HepG2 (cell line): ENCODE results near the gene KRT10. TPM values are rescaled to one million over a fixed set of nuclear protein-coding genes. Genes with fewer than 3 reads are reported as not detected.

ENCODE experiments used
- ATAC-seq: fragments of 200-7000 bp; cut with Tn5 transposase; 3 replicates; pipeline ENCODE4 v1.9.1; 2020; ENCODE audit warnings: mild to moderate bottlenecking, moderate library complexity
- BruUV-seq: library from RNA; stranded (reverse); fragments of 400-500 nt; replicated peaks from 2 replicates; lab custom pipeline; 2021; lab: Mats Ljungman, UMichigan
- CTCF ChIA-PET: fragments of 300-600 bp; formaldehyde crosslinking; extraction: SDS; loops from one replicate; lab custom pipeline; 2021; ENCODE audit warnings: low total read pairs, inconsistent platforms, low intra/inter-chr PET ratio; lab: Yijun Ruan, JAX
- POLR2A ChIA-PET: fragments of 350-600 bp; sonication (Branson Sonifier 250); formaldehyde crosslinking; loops from one replicate; lab custom pipeline; 2020; ENCODE audit warnings: antibody characterized with exemption, inconsistent platforms; lab: Yijun Ruan, JAX
- DNase-seq: peaks from one replicate; pipeline ENCODE4 v3.0.0-alpha.2; 2015; ENCODE audit warnings: low spot score
- FAIRE-seq: peaks from 3 replicates; lab custom pipeline; 2011; peaks lifted over from hg19 to GRCh38; lab: Jason Lieb, UNC
- H2AFZ ChIP-seq: one replicate; pipeline ENCODE4 v1.6.1; 2011; ENCODE audit warnings: low read length, inconsistent platforms
- H3K27ac ChIP-seq: fragments of 300-600 bp; 3 replicates; pipeline ENCODE4 v1.8.0; 2011; ENCODE audit warnings: mixed run types, mild to moderate bottlenecking, mixed read lengths, low read length, inconsistent platforms; ENCODE audit not compliant: insufficient read depth; ENCODE audit errors: extremely low read length
- H3K27me3 ChIP-seq, 2 experiments: fragments of 200-600 bp in 1 of 2; 2 replicates in 1 of 2; 3 replicates in 1 of 2; pipeline versions ENCODE4 v1.6.0 to v1.8.0; 2011; ENCODE audit warnings: low read length in 2 of 2, mild to moderate bottlenecking in 2 of 2, moderate library complexity in 2 of 2, inconsistent platforms in 1 of 2; ENCODE audit not compliant: insufficient read depth in 2 of 2, control insufficient read depth in 1 of 2
- H3K36me3 ChIP-seq, 2 experiments: fragments of 200-600 bp in 1 of 2; replicated peaks in 1 of 2; 2 replicates in 1 of 2; 3 replicates in 1 of 2; pipeline versions ENCODE4 v1.5.1 to v1.8.0; 2011; ENCODE audit warnings: low read length in 2 of 2, inconsistent platforms in 1 of 2; ENCODE audit not compliant: insufficient read depth in 2 of 2, control insufficient read depth in 1 of 2
- H3K4me1 ChIP-seq: 2 replicates; pipeline ENCODE4 v1.5.1; 2012; ENCODE audit warnings: low read length, inconsistent platforms; ENCODE audit not compliant: insufficient read depth
- H3K4me2 ChIP-seq: 2 replicates; pipeline ENCODE4 v1.6.0; 2011; ENCODE audit warnings: low read depth, low read length, inconsistent platforms
- H3K4me3 ChIP-seq, 3 experiments: fragments of 200-600 bp in 1 of 3; sonication (generic), shearing (Covaris generic) in 1 of 3; replicated peaks in 1 of 3; 2 replicates each; pipeline ENCODE4 v1.5.1; 2011 to 2016; ENCODE audit warnings: low read length in 3 of 3, inconsistent platforms in 2 of 3, low read depth in 2 of 3, mild to moderate bottlenecking in 2 of 3, control low read depth in 1 of 3, mixed read lengths in 1 of 3; ENCODE audit not compliant: insufficient read depth in 1 of 3
- H3K79me2 ChIP-seq: one replicate; pipeline ENCODE4 v1.6.1; 2011; ENCODE audit warnings: low read length, inconsistent platforms; ENCODE audit not compliant: insufficient read depth
- H3K9ac ChIP-seq: 2 replicates; pipeline ENCODE4 v1.6.0; 2011; ENCODE audit warnings: mild to moderate bottlenecking, low read depth, low read length, inconsistent platforms; ENCODE audit not compliant: insufficient read depth
- H3K9me3 ChIP-seq: 2 replicates; pipeline ENCODE4 v1.5.1; 2012; ENCODE audit warnings: mild to moderate bottlenecking, low read length
- H4K20me1 ChIP-seq: 2 replicates; pipeline ENCODE4 v1.6.0; 2011; ENCODE audit warnings: inconsistent platforms, mild to moderate bottlenecking, low read length, moderate library complexity; ENCODE audit not compliant: insufficient read depth
- ATAD3A ChIP-seq: sonication (generic); formaldehyde crosslinking; IDR thresholded peaks from 2 replicates; pipeline ENCODE4 v1.4.0; 2020; ENCODE audit warnings: missing genetic modification reagents
- CC2D1A ChIP-seq: sonication (generic); formaldehyde crosslinking; IDR thresholded peaks from 2 replicates; pipeline ENCODE4 v1.8.1; 2023; ENCODE audit warnings: mild to moderate bottlenecking, missing genetic modification reagents
- ELF3 ChIP-seq: IDR thresholded peaks from 2 replicates; pipeline ENCODE4 v1.6.1; 2016; ENCODE audit warnings: missing genetic modification reagents, missing compliant biosample characterization
- HNRNPK ChIP-seq: fragments of 200-400 bp; formaldehyde crosslinking; IDR thresholded peaks from 2 replicates; pipeline ENCODE4 v1.6.1; 2018; ENCODE audit warnings: low read length, low read depth, moderate library complexity, mild to moderate bottlenecking; ENCODE audit not compliant: poor library complexity, severe bottlenecking
- KMT2B ChIP-seq: IDR thresholded peaks from 2 replicates; pipeline ENCODE4 v1.6.1; 2016; ENCODE audit warnings: missing genetic modification reagents, missing compliant biosample characterization
- MBD4 ChIP-seq: IDR thresholded peaks from 2 replicates; pipeline ENCODE4 v1.6.1; 2012; ENCODE audit warnings: low read length, inconsistent platforms, borderline replicate concordance
- MYNN ChIP-seq: sonication (generic); formaldehyde crosslinking; IDR thresholded peaks from 2 replicates; pipeline ENCODE4 v1.4.0; 2020; ENCODE audit warnings: mild to moderate bottlenecking, low read depth, missing genetic modification reagents
- NAIF1 ChIP-seq: sonication (generic); formaldehyde crosslinking; IDR thresholded peaks from 2 replicates; pipeline ENCODE4 v1.5.0; 2020; ENCODE audit warnings: mild to moderate bottlenecking, missing genetic modification reagents, borderline replicate concordance
- PRMT3 ChIP-seq: sonication (generic); formaldehyde crosslinking; IDR thresholded peaks from 2 replicates; pipeline ENCODE4 v1.8.1; 2022; ENCODE audit warnings: low read depth, mild to moderate bottlenecking, moderate library complexity, missing genetic modification reagents, borderline replicate concordance
- PRPF4 ChIP-seq: fragments of 200-400 bp; formaldehyde crosslinking; IDR thresholded peaks from 2 replicates; pipeline ENCODE4 v1.6.1; 2016; ENCODE audit warnings: low read length, low read depth; ENCODE audit not compliant: poor library complexity, severe bottlenecking
- RXRB ChIP-seq: IDR thresholded peaks from 2 replicates; pipeline ENCODE4 v1.6.1; 2016; ENCODE audit warnings: borderline replicate concordance, missing genetic modification reagents, missing compliant biosample characterization
- TAF15 ChIP-seq: fragments of 200-400 bp; formaldehyde crosslinking; IDR thresholded peaks from one replicate; pipeline ENCODE4 v1.6.1; 2018; ENCODE audit warnings: mild to moderate bottlenecking, low read depth, low read length; ENCODE audit not compliant: poor library complexity, severe bottlenecking
- ZBTB2 ChIP-seq: sonication (generic); formaldehyde crosslinking; IDR thresholded peaks from 2 replicates; pipeline ENCODE4 v1.8.0; 2022; ENCODE audit warnings: low read depth, missing genetic modification reagents
- ZFP1 ChIP-seq: IDR thresholded peaks from 2 replicates; pipeline ENCODE4 v1.6.1; 2016
- ZNF251 ChIP-seq: sonication (generic); formaldehyde crosslinking; IDR thresholded peaks from 2 replicates; pipeline ENCODE4 v1.9.0; 2021; ENCODE audit warnings: mild to moderate bottlenecking, missing genetic modification reagents
- ZNF296 ChIP-seq: sonication (generic); formaldehyde crosslinking; conservative IDR thresholded peaks from 2 replicates; pipeline ENCODE4 v1.5.0; 2020; ENCODE audit warnings: mild to moderate bottlenecking, missing genetic modification reagents
- ZNF501 ChIP-seq: sonication (generic); formaldehyde crosslinking; IDR thresholded peaks from 2 replicates; pipeline ENCODE4 v1.5.1; 2020; ENCODE audit warnings: mild to moderate bottlenecking, moderate library complexity, missing genetic modification reagents
- ZNF512B ChIP-seq: sonication (generic); formaldehyde crosslinking; IDR thresholded peaks from 2 replicates; pipeline ENCODE4 v1.5.1; 2020; ENCODE audit warnings: missing genetic modification reagents, mild to moderate bottlenecking, borderline replicate concordance
- ZNF589 ChIP-seq: sonication (generic); formaldehyde crosslinking; conservative IDR thresholded peaks from 2 replicates; pipeline ENCODE4 v1.8.0; 2022; ENCODE audit warnings: mild to moderate bottlenecking, moderate library complexity, missing genetic modification reagents
- ZNF720 ChIP-seq: sonication (generic); formaldehyde crosslinking; IDR thresholded peaks from 2 replicates; pipeline ENCODE4 v1.4.0; 2020; ENCODE audit warnings: missing genetic modification reagents
- WGBS: methylation state at CpG from one replicate; pipeline ENCODE4 v1.1.6; 2017; ENCODE audit warnings: low lambda C conversion rate; 5-methylcytosine and 5-hydroxymethylcytosine counted together
- in situ Hi-C: cut with HindIII; loops from 2 replicates; pipeline ENCODE4 v1.10.0; 2017; ENCODE audit warnings: low pct_unique_long_range_greater_than_20kb; ENCODE audit not compliant: extremely low pct_ligation_motif_present
- intact Hi-C: fragments of 100-400 bp; cut with micrococcal nuclease; formaldehyde crosslinking; loops from one replicate; pipeline ENCODE4 v1.10.0; 2022; ENCODE audit not compliant: unreplicated experiment
- polyA plus RNA-seq, 8 experiments: library from polyadenylated mRNA; depleted of rRNA in 3 of 8; stranded (reverse) in 7 of 8; unstranded in 1 of 8; fragments of >200 nt; fragmentation: Illumina TruSeq in 4 of 8; extraction: Trizol in 4 of 8; gene quantifications; 2 replicates each; pipeline versions ENCODE4 v1.2.1 to v1.2.3, GENCODE V29; 2011 to 2016; ENCODE audit warnings: low read depth in 4 of 8, missing spikeins in 1 of 8, mixed read lengths in 1 of 8; ENCODE audit not compliant: insufficient read depth in 1 of 8
- total RNA-seq, 5 experiments: library from RNA; depleted of rRNA; stranded (reverse); fragments of >200 nt; fragmentation: Illumina TruSeq; extraction: Trizol; gene quantifications; 2 replicates each; pipeline ENCODE4 v1.2.3, GENCODE V29; 2016; ENCODE audit warnings: low read depth in 1 of 5

The KRT10 gene
- total and polyA plus RNA-seq, 2 of the 13 experiments (the other 11 are each of a cell fraction or from before 2014, with no cell fraction given) = 25.1 to 27.5 TPM

- no peak overlapping the region for H3K4me3 ChIP-seq
- H3K27me3 ChIP-seq = peaks cover 0 to 31% of the 10 kb centered on the region in 2 experiments; a peak in 3 of 5 replicates
- H3K36me3 ChIP-seq = no peaks in the 10 kb centered on the region
- no peaks in the 10 kb centered on the region for H4K20me1 ChIP-seq
- BruUV-seq = no TSS peak
- no peak for DNase-seq
- no peak overlapping the region for H2AFZ ChIP-seq
- no peaks in the 10 kb centered on the region for H3K79me2 ChIP-seq
- FAIRE-seq = no peak
- no peak overlapping the region for H3K9ac ChIP-seq
- no peak for ATAC-seq
- ChIA-PET POLR2A (no interaction called here), CTCF (interaction anchor here (2.0 to 3.5 kb wide), 2 partner anchors 172 to 175 kb away, joined by 37 to 44 read pairs; no protein-coding TSS in a partner anchor)
- intact Hi-C loops (no loop called here), in situ Hi-C loops (loop anchor here (5.0 kb wide), 1 partner anchor 174 kb away; no protein-coding TSS in a partner anchor)
- no peak overlapping the region for H3K27ac ChIP-seq
- WGBS = 68% methylated on average over 1 of the region's 1 CpG
- no peak overlapping the region for H3K4me2 ChIP-seq
- no peaks in the 10 kb centered on the region for H3K9me3 ChIP-seq
- TF ChIP-seq ZNF251 (no peak), KMT2B (CRISPR knock-in tag) (no peak), NAIF1 (CRISPR knock-in tag) (no peak), ZNF296 (CRISPR knock-in tag) (no peak), ZNF589 (no peak), ZNF720 (CRISPR knock-in tag) (no peak), MBD4 (no peak), ZFP1 (no peak), MYNN (CRISPR knock-in tag) (no peak), ZNF501 (CRISPR knock-in tag) (no peak), ZBTB2 (no peak), RXRB (CRISPR knock-in tag) (no peak), TAF15 (no peak), ELF3 (no peak), ZNF512B (CRISPR knock-in tag) (no peak), PRMT3 (CRISPR knock-in tag) (no peak), CC2D1A (CRISPR knock-in tag) (no peak), HNRNPK (no peak), ATAD3A (CRISPR knock-in tag) (no peak), PRPF4 (no peak)
- no peaks in the 10 kb centered on the region for H3K4me1 ChIP-seq
Measured at GRCh38 chr17:40791111-40791510, 31.3 kb downstream of the KRT10 start.
